Measurements from ENCODE around the gene RIPK4. TPM values are rescaled to one million over a fixed set of nuclear protein-coding genes. Genes with fewer than 3 reads are reported as not detected.

Gene RIPK4
- total and polyA plus RNA-seq, 2 of the 13 experiments (the other 11 are each of a cell fraction or from before 2014, with no cell fraction given): 3.1 to 4.9 TPM

GRCh38 chr21:41750532-41751151 is 16.2 kb downstream of the RIPK4 start (continued):
- TF ChIP-seq ZFX (CRISPR knock-in tag; IDR thresholded peaks at IDR 0.05; ENCODE audit: low read depth) (peak; percentile 16; the same call in 1 of the 2 replicates), NCOA5 (CRISPR knock-in tag; IDR thresholded peaks at IDR 0.05) (no peak), STAT5B (CRISPR knock-in tag; IDR thresholded peaks at IDR 0.05) (no peak), MTA1 (CRISPR knock-in tag; IDR thresholded peaks at IDR 0.05; ENCODE audit: borderline replicate concordance) (peak; percentile 88), KDM1A (CRISPR knock-in tag; IDR thresholded peaks at IDR 0.05) (peak; percentile 61; the same call in 1 of the 2 replicates), HDAC1 (CRISPR knock-in tag; IDR thresholded peaks at IDR 0.05) (peak; percentile 80; the same call in 1 of the 2 replicates), MLXIP (CRISPR knock-in tag; IDR thresholded peaks at IDR 0.05; ENCODE audit: borderline replicate concordance) (no peak), ZNF512B (CRISPR knock-in tag; IDR thresholded peaks at IDR 0.05; ENCODE audit: borderline replicate concordance) (no peak), SIN3A (IDR thresholded peaks at IDR 0.05; ENCODE audit: borderline replicate concordance, low read depth, low read length) (0 out of 2 replicates have a peak, but pooled peaks have one; percentile 46), ZNF7 (CRISPR knock-in tag; IDR thresholded peaks at IDR 0.05) (no peak), NRL (CRISPR knock-in tag; IDR thresholded peaks at IDR 0.05; ENCODE audit: borderline replicate concordance) (no peak), ZNF441 (CRISPR knock-in tag; IDR thresholded peaks at IDR 0.05; ENCODE audit: borderline replicate concordance) (no peak), SIX1 (CRISPR knock-in tag; IDR thresholded peaks at IDR 0.05; ENCODE audit: borderline replicate concordance) (no peak), HBP1 (CRISPR knock-in tag; IDR thresholded peaks at IDR 0.05; ENCODE audit: low read depth) (no peak), PBX3 (CRISPR knock-in tag; IDR thresholded peaks at IDR 0.05; ENCODE audit: borderline replicate concordance) (no peak)
- TF ChIP-seq, protein P1, sequence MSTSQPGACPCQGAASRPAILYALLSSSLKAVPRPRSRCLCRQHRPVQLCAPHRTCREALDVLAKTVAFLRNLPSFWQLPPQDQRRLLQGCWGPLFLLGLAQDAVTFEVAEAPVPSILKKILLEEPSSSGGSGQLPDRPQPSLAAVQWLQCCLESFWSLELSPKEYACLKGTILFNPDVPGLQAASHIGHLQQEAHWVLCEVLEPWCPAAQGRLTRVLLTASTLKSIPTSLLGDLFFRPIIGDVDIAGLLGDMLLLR (CRISPR knock-in tag; IDR thresholded peaks at IDR 0.05): no peak
- TF ChIP-seq, protein P2, sequence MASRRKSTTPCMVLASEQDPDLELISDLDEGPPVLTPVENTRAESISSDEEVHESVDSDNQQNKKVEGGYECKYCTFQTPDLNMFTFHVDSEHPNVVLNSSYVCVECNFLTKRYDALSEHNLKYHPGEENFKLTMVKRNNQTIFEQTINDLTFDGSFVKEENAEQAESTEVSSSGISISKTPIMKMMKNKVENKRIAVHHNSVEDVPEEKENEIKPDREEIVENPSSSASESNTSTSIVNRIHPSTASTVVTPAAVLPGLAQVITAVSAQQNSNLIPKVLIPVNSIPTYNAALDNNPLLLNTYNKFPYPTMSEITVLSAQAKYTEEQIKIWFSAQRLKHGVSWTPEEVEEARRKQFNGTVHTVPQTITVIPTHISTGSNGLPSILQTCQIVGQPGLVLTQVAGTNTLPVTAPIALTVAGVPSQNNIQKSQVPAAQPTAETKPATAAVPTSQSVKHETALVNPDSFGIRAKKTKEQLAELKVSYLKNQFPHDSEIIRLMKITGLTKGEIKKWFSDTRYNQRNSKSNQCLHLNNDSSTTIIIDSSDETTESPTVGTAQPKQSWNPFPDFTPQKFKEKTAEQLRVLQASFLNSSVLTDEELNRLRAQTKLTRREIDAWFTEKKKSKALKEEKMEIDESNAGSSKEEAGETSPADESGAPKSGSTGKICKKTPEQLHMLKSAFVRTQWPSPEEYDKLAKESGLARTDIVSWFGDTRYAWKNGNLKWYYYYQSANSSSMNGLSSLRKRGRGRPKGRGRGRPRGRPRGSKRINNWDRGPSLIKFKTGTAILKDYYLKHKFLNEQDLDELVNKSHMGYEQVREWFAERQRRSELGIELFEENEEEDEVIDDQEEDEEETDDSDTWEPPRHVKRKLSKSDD (CRISPR knock-in tag; IDR thresholded peaks at IDR 0.05; ENCODE audit: low read depth): no peak
